HL-60 (cell line): ENCODE results near the gene IL17B.

Source experiments
- DNase-seq, 2 experiments: peaks; one replicate each; pipeline ENCODE4 v3.0.0-alpha.2; 2010 to 2020; ENCODE audit warnings: low read depth in 1 of 2, low spot score in 1 of 2
- H3K27ac ChIP-seq: fragments of 250-450 bp; sonication (Bioruptor Pico); replicated peaks from 2 replicates; pipeline ENCODE4 v1.5.1; 2020; ENCODE audit warnings: mild to moderate bottlenecking, moderate library complexity
- H3K27me3 ChIP-seq: fragments of 250-450 bp; sonication (Bioruptor Pico); 2 replicates; pipeline ENCODE4 v1.5.1; 2021; ENCODE audit warnings: mild to moderate bottlenecking, moderate library complexity; ENCODE audit not compliant: insufficient read depth, poor library complexity, severe bottlenecking
- H3K4me3 ChIP-seq: replicated peaks from 2 replicates; pipeline ENCODE4 v1.5.1; 2011; ENCODE audit warnings: mild to moderate bottlenecking, control low read depth, low read length; ENCODE audit not compliant: insufficient read depth
- CTCF ChIP-seq: IDR thresholded peaks from one replicate; pipeline ENCODE4 v1.5.1; 2011; ENCODE audit warnings: low read length, control low read depth, inconsistent platforms; ENCODE audit not compliant: insufficient read depth
- GABPA ChIP-seq: IDR thresholded peaks from 2 replicates; pipeline ENCODE4 v1.6.1; 2012; ENCODE audit warnings: low read depth
- POLR2AphosphoS5 ChIP-seq: IDR thresholded peaks from 2 replicates; pipeline ENCODE4 v1.6.1; 2012; ENCODE audit warnings: low read depth
- REST ChIP-seq: IDR thresholded peaks from 2 replicates; pipeline ENCODE4 v1.6.1; 2012; ENCODE audit warnings: low read depth; ENCODE audit not compliant: insufficient replicate concordance
- SPI1 ChIP-seq: IDR thresholded peaks from 2 replicates; pipeline ENCODE4 v1.6.1; 2012; ENCODE audit warnings: low read depth, mild to moderate bottlenecking, borderline replicate concordance

Gene IL17B

DNA sequence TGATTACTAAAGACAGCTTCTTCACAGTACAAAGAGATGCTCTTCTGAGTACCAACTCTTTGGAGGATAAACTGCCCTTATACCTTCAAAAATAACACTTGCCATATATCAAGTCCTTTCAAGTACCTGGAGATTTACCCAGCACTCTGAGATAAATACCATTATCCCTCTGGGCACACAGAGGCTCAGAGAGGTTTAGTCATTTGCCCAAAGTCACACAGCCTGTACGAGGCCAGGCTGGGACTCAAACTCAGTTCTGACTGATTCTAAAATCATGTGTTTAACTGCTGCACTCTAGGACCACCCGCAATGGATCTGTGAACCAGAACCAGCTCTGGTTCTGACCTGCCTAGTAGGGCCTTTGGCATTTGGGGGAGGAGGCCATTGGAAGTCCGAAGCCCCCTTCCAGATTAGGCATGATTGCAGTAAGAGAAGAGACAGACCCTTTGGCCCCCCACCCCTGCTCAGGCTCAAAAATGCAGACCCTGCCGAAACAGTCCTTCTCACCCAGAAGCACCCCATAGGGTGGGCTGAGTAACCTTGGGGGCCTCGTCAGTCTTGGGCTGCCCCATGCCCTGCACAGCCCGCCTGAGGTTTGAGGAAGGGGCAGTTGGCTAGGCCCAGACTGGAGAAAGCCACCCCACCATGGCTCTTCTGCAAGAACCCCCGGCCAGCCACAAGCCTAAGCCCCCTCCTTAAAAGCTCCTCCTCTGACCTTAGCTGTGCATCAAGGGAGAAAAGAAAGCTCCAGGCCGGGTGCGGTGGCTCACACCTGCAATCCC is 32.8 kb upstream of the IL17B start:
- TF ChIP-seq SPI1 = no peak
- no peak for TF ChIP-seq POLR2AphosphoS5
- TF ChIP-seq REST = no peak
- TF ChIP-seq CTCF = no peak
- TF ChIP-seq GABPA = no peak
- Histone ChIP-seq H3K27me3 (no peaks in the 10 kb centered on the region), H3K4me3 (no peak overlapping the region), H3K27ac (no peak overlapping the region)
- DNase-seq = no peak

GRCh38 chr5:149410721-149411432 is 31.8 kb upstream of the IL17B start:
- Histone ChIP-seq H3K27me3 (no peaks in the 10 kb centered on the region), H3K4me3 (no peak overlapping the region), H3K27ac (no peak overlapping the region)
- TF ChIP-seq POLR2AphosphoS5 (no peak), GABPA (no peak), CTCF (no peak), SPI1 (no peak), REST (no peak)
- DNase-seq = no peak

DNA sequence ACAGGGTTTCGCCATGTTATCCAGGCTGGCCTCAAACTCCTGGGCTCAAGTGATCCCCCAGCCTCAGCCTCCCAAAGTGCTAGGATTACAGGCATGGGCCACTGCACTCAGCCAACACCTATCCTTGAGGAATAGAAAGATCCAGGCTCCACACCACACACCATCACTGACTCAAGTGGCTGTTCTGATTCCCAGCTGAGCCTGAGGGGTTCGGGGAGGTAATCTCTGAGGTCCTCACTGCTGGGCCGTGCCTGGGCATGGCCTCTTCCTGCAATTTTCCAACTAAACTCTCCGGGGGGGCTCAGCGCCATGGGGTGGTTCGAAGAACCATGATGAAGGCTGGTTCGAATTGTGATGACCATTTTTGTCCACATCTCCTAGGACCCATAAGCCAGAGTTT is 31.0 kb upstream of the IL17B start:
- DNase-seq = no peak
- Histone ChIP-seq H3K27me3 (no peaks in the 10 kb centered on the region), H3K4me3 (no peak overlapping the region), H3K27ac (no peak overlapping the region)
- TF ChIP-seq REST (no peak), POLR2AphosphoS5 (no peak), SPI1 (no peak), GABPA (no peak), CTCF (no peak)
